Measurements from ENCODE around the gene TMPRSS7. TPM values are rescaled to one million over a fixed set of nuclear protein-coding genes. Genes with fewer than 3 reads are reported as not detected.
A peak's percentile ranks its signal among the peaks of the same experiment; 100 is the strongest.

TMPRSS7 gene
- polyA plus RNA-seq, 1 donor: 0.48 TPM

DNA sequence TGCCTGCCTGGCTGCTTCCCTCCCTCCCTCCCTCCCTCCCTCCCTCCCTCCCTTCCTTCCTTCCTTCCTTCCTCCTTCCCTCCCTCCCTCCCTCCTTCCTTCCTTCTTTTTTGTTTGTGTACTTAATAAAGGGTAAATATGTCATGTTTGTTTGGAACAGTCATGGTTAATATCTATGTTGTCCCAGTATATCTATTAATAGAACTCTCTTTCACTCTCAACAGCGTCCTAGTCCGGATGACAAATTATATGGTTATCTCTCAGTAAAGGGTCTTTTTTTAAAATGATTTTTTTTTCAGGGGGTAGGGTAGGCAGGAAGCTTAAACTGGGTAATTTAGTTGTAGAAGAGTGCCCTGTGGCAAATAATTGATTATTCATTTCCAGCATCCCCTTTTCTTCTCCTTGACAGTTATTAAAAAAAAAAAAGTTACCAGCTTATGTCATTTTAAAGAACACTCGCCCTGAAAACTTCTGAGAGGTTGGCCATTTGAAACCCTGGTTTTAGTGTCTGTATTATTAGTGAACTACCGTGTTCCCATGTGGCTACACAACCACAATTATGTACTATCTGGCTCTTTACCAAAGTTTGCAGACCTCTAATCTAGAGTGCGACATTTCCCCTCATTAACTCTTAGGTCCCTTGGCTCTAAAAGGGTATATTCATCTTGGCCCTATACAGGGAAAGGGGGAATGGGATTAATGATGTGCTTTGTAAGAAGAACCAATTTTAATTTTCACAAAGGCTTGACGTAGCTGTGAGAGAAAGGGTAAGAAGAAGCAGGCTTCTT is 22.1 kb upstream of the TMPRSS7 start:
- no peak for DNase-seq
- 92% methylated on average over 3 of the region's 6 CpGs for WGBS (ENCODE audit: insufficient coverage, low lambda C conversion rate)
- H3K4me3 ChIP-seq (ENCODE audit: low read length): no peak overlapping the region
- H3K27ac ChIP-seq (ENCODE audit: low read length): no peak overlapping the region
- no peaks in the 10 kb centered on the region for H3K36me3 ChIP-seq (ENCODE audit: control insufficient read depth, insufficient read depth, low read length)
- H3K27me3 ChIP-seq (ENCODE audit: control insufficient read depth, insufficient read depth, low read length): no peaks in the 10 kb centered on the region
- H3K9me3 ChIP-seq (ENCODE audit: control insufficient read depth, low read depth, low read length): no peaks in the 10 kb centered on the region
- H3K4me1 ChIP-seq (ENCODE audit: control insufficient read depth, insufficient read depth, low read length): no peaks in the 10 kb centered on the region

- DNase-seq: peak; percentile 52 to 73
- no peaks in the 10 kb centered on the region for H3K9me3 ChIP-seq (ENCODE audit: control insufficient read depth, low read depth, low read length)
- no CpG with 5 or more reads among the region's 19 CpGs for WGBS (ENCODE audit: insufficient coverage, low lambda C conversion rate)
- no peaks in the 10 kb centered on the region for H3K36me3 ChIP-seq (ENCODE audit: control insufficient read depth, insufficient read depth, low read length)
- H3K27me3 ChIP-seq (ENCODE audit: control insufficient read depth, insufficient read depth, low read length): no peaks in the 10 kb centered on the region
- H3K4me1 ChIP-seq (ENCODE audit: control insufficient read depth, insufficient read depth, low read length): no peaks in the 10 kb centered on the region
- no peak overlapping the region for H3K27ac ChIP-seq (ENCODE audit: low read length)
- H3K4me3 ChIP-seq (ENCODE audit: low read length): no peak overlapping the region
These were observed 21.3 kb upstream of the TMPRSS7 start for GRCh38 chr3:112013058-112013783.

DNA sequence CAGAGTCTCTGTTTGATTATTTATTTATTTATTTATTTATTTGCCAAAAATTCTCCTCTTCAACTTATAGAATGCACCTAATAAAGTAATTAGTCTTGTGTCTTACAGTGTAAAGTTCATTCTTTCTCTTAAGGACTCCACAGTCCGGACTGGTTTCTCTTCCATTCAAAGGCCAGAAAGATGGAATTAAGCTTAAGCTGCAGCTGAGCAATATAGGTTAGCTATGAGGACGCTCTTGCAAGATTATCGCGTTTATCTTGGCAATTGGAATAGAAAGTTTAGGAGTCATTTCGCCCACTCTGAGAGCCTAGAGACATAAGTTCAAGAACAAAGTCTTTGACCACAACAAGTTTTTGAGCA is 20.8 kb upstream of the TMPRSS7 start:
- Histone ChIP-seq H3K4me3 (ENCODE audit: low read length) (no peak overlapping the region), H3K4me1 (ENCODE audit: control insufficient read depth, insufficient read depth, low read length) (no peaks in the 10 kb centered on the region), H3K27me3 (ENCODE audit: control insufficient read depth, insufficient read depth, low read length) (no peaks in the 10 kb centered on the region), H3K36me3 (ENCODE audit: control insufficient read depth, insufficient read depth, low read length) (no peaks in the 10 kb centered on the region), H3K27ac (ENCODE audit: low read length) (no peak overlapping the region), H3K9me3 (ENCODE audit: control insufficient read depth, low read depth, low read length) (no peaks in the 10 kb centered on the region)
- no CpG with 5 or more reads among the region's 5 CpGs for WGBS (ENCODE audit: insufficient coverage, low lambda C conversion rate)
- no peak for DNase-seq

GRCh38 chr3:112017091-112017490 is 17.4 kb upstream of the TMPRSS7 start:
- no peak overlapping the region for H3K4me3 ChIP-seq (ENCODE audit: low read length)
- no peak for DNase-seq
- no peaks in the 10 kb centered on the region for H3K36me3 ChIP-seq (ENCODE audit: control insufficient read depth, insufficient read depth, low read length)
- H3K4me1 ChIP-seq (ENCODE audit: control insufficient read depth, insufficient read depth, low read length): no peaks in the 10 kb centered on the region
- no peak overlapping the region for H3K27ac ChIP-seq (ENCODE audit: low read length)
- no peaks in the 10 kb centered on the region for H3K9me3 ChIP-seq (ENCODE audit: control insufficient read depth, low read depth, low read length)
- H3K27me3 ChIP-seq (ENCODE audit: control insufficient read depth, insufficient read depth, low read length): no peaks in the 10 kb centered on the region

DNA sequence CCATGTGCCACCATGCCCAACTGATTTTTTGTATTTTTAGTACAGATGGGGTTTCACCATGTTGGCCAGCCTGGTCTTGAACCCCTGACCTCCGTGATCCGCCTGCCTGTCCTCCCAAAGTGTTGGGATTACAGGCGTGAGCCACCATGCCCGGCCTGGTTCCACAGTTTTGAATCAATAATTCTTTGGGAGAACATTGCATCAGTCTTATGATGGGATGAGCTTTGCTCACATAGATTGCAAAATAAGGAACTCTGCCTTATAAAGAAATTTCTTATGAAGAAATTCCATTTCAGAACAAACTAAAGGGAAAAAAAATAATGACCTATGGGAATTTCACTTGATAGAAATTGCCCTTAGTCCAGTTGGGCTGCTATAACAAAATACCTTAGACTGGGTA is 15.8 kb upstream of the TMPRSS7 start:
- Histone ChIP-seq H3K27ac (ENCODE audit: low read length) (no peak overlapping the region), H3K27me3 (ENCODE audit: control insufficient read depth, insufficient read depth, low read length) (no peaks in the 10 kb centered on the region), H3K36me3 (ENCODE audit: control insufficient read depth, insufficient read depth, low read length) (no peaks in the 10 kb centered on the region), H3K9me3 (ENCODE audit: control insufficient read depth, low read depth, low read length) (no peaks in the 10 kb centered on the region), H3K4me1 (ENCODE audit: control insufficient read depth, insufficient read depth, low read length) (no peaks in the 10 kb centered on the region), H3K4me3 (ENCODE audit: low read length) (no peak overlapping the region)
- WGBS (ENCODE audit: insufficient coverage, low lambda C conversion rate): no CpG with 5 or more reads among the region's 4 CpGs
- DNase-seq: no peak

DNA sequence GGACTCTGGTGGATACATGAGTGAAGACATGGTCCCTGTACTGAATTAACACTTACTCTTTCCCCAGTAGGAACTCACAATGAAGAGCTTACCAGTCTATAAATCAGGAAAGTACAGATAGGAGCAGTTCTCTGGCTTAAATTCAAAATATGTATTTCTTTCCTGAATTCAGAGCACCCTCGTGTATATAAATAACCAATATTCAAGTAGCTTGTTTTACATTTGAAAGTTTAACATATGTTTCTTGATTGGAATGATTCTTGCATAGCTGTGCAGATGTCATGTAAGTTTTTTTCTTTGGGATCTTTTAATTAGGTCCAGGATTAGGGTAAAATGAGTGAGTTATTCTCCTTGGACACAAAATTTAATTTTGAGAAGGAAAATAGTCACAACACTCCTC is 14.8 kb upstream of the TMPRSS7 start:
- H3K27ac ChIP-seq (ENCODE audit: low read length): no peak overlapping the region
- H3K36me3 ChIP-seq (ENCODE audit: control insufficient read depth, insufficient read depth, low read length): no peaks in the 10 kb centered on the region

GRCh38 chr3:112020674-112021085 is 13.9 kb upstream of the TMPRSS7 start:
- no peak overlapping the region for H3K4me3 ChIP-seq (ENCODE audit: low read length)
- H3K27me3 ChIP-seq (ENCODE audit: control insufficient read depth, insufficient read depth, low read length): no peaks in the 10 kb centered on the region
- no peak for DNase-seq
- H3K27ac ChIP-seq (ENCODE audit: low read length): no peak overlapping the region
- no CpG with 5 or more reads among the region's 1 CpG for WGBS (ENCODE audit: insufficient coverage, low lambda C conversion rate)
- H3K9me3 ChIP-seq (ENCODE audit: control insufficient read depth, low read depth, low read length): no peaks in the 10 kb centered on the region
- H3K36me3 ChIP-seq (ENCODE audit: control insufficient read depth, insufficient read depth, low read length): no peaks in the 10 kb centered on the region
- H3K4me1 ChIP-seq (ENCODE audit: control insufficient read depth, insufficient read depth, low read length): no peaks in the 10 kb centered on the region

More for the DNA sequence above, 14.8 kb upstream of the TMPRSS7 start:
- WGBS (ENCODE audit: insufficient coverage, low lambda C conversion rate): no CpG with 5 or more reads among the region's 1 CpG
- H3K27me3 ChIP-seq (ENCODE audit: control insufficient read depth, insufficient read depth, low read length): no peaks in the 10 kb centered on the region
- no peak for DNase-seq
- H3K9me3 ChIP-seq (ENCODE audit: control insufficient read depth, low read depth, low read length): no peaks in the 10 kb centered on the region
- no peak overlapping the region for H3K4me3 ChIP-seq (ENCODE audit: low read length)
- no peaks in the 10 kb centered on the region for H3K4me1 ChIP-seq (ENCODE audit: control insufficient read depth, insufficient read depth, low read length)

- Histone ChIP-seq H3K27ac (ENCODE audit: low read length) (no peak overlapping the region), H3K9me3 (ENCODE audit: control insufficient read depth, low read depth, low read length) (no peaks in the 10 kb centered on the region), H3K4me1 (ENCODE audit: control insufficient read depth, insufficient read depth, low read length) (peaks cover 8% of the 10 kb centered on the region), H3K4me3 (ENCODE audit: low read length) (no peak overlapping the region), H3K36me3 (ENCODE audit: control insufficient read depth, insufficient read depth, low read length) (no peaks in the 10 kb centered on the region), H3K27me3 (ENCODE audit: control insufficient read depth, insufficient read depth, low read length) (no peaks in the 10 kb centered on the region)
- 100% methylated on average over 1 of the region's 4 CpGs for WGBS (ENCODE audit: insufficient coverage, low lambda C conversion rate)
- no peak for DNase-seq
These were observed 7.4 kb upstream of the TMPRSS7 start for GRCh38 chr3:112027142-112027541.

DNA sequence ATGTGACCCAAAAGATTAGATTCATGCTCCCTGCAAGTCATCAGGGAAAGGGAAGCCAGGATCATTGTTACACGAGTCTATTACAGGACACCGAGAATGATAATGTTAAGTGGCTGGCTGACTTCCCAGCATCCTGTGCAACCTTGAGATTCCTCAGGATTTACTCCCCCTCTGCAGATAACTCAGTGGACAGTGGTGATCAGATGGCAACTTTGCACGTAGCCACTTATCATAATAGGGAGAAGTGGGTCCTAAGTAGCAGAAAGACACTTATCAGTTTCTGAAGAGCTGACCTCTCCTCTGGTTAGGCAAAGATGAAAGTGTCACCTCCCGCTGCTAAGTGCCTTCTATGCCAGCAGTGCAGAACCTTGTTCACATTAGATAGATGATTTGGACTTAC is 6.7 kb upstream of the TMPRSS7 start:
- Histone ChIP-seq H3K9me3 (ENCODE audit: control insufficient read depth, low read depth, low read length) (no peaks in the 10 kb centered on the region), H3K4me1 (ENCODE audit: control insufficient read depth, insufficient read depth, low read length) (peaks cover 8% of the 10 kb centered on the region)
- no CpG with 5 or more reads among the region's 4 CpGs for WGBS (ENCODE audit: insufficient coverage, low lambda C conversion rate)

DNA sequence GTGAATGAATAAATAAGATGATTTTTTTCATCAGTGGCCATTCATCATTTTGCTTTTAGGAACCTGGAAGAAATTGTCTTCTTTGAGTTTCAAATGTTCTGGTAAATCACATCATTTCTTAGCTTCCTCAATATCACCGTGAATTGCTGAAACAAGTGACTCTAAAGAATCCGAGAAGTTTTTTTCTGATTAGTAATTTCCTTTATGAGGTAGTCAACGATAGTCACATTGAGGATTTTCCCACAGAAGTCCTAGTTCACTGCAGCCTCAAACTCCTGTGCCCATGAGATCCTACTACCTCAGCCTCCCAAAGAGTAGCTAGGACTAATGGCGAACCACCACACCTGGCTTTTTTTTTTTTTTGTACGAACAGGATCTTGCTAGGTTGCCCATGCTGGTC is 3.6 kb upstream of the TMPRSS7 start:
- H3K27me3 ChIP-seq (ENCODE audit: control insufficient read depth, insufficient read depth, low read length): no peaks in the 10 kb centered on the region
- H3K4me3 ChIP-seq (ENCODE audit: low read length): no peak overlapping the region
- H3K36me3 ChIP-seq (ENCODE audit: control insufficient read depth, insufficient read depth, low read length): no peaks in the 10 kb centered on the region
- H3K4me1 ChIP-seq (ENCODE audit: control insufficient read depth, insufficient read depth, low read length): peaks cover 8% of the 10 kb centered on the region
- no peak overlapping the region for H3K27ac ChIP-seq (ENCODE audit: low read length)
- no peaks in the 10 kb centered on the region for H3K9me3 ChIP-seq (ENCODE audit: control insufficient read depth, low read depth, low read length)
- WGBS (ENCODE audit: insufficient coverage, low lambda C conversion rate): no CpG with 5 or more reads among the region's 5 CpGs
- DNase-seq: no peak

More for the DNA sequence above, 6.7 kb upstream of the TMPRSS7 start:
- Histone ChIP-seq H3K4me3 (ENCODE audit: low read length) (no peak overlapping the region), H3K27me3 (ENCODE audit: control insufficient read depth, insufficient read depth, low read length) (no peaks in the 10 kb centered on the region), H3K36me3 (ENCODE audit: control insufficient read depth, insufficient read depth, low read length) (no peaks in the 10 kb centered on the region), H3K27ac (ENCODE audit: low read length) (no peak overlapping the region)
- no peak for DNase-seq

Data from large intestine (tissue), 3 donors.